C4-2B (cell line): ENCODE results near the gene DOK4.

Experiments
- H3K27ac ChIP-seq: fragments of 450-650 bp; 2 replicates; pipeline ENCODE4 v1.5.1; 2017
- ZFX ChIP-seq: fragments of 450-650 bp; IDR thresholded peaks from 2 replicates; pipeline ENCODE4 v1.6.1; 2017
- TF ChIP-seq, protein P1 (sequence below): fragments of 450-650 bp; conservative IDR thresholded peaks from 2 replicates; pipeline ENCODE4 v1.5.1; 2017; ENCODE audit warnings: mild to moderate bottlenecking

Gene DOK4

DNA sequence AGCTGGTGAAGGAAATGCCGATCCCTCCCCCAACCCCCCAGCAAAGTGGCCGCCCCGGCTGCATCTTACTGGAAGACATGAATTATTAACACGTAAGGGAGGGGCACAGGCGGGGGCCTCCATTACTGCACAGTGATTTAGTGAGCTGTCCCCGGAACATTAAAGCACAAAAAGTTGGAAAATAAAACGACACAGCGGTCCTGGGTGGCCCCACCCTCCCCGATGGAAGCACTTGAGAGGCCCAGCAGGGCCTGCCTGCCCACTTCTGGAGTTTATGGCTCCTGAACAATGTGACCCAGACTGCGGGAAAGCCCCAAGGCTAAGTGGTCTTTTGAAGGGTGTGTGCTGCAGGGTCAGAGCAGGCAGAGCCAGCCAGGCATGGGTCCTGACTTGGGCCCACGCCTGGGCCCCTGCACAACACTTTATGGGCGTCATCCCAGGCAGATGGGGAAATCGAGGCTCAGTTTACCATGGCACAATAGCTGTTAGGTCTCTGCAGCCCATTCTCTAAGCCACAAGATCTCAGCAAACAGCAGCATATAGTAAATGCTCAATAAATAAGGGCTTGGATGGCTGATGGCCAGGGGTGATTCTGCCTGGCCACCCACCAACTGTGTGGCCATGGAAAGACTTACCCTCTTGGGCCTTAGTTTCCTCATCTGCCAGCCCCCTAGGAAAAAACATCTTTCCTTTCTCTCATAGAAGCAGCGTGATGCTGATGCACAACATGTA, 27.2 kb upstream of the DOK4 start:
- TF ChIP-seq, protein P1, sequence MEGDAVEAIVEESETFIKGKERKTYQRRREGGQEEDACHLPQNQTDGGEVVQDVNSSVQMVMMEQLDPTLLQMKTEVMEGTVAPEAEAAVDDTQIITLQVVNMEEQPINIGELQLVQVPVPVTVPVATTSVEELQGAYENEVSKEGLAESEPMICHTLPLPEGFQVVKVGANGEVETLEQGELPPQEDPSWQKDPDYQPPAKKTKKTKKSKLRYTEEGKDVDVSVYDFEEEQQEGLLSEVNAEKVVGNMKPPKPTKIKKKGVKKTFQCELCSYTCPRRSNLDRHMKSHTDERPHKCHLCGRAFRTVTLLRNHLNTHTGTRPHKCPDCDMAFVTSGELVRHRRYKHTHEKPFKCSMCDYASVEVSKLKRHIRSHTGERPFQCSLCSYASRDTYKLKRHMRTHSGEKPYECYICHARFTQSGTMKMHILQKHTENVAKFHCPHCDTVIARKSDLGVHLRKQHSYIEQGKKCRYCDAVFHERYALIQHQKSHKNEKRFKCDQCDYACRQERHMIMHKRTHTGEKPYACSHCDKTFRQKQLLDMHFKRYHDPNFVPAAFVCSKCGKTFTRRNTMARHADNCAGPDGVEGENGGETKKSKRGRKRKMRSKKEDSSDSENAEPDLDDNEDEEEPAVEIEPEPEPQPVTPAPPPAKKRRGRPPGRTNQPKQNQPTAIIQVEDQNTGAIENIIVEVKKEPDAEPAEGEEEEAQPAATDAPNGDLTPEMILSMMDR = no peak
- TF ChIP-seq ZFX = no peak
- no peak overlapping the region for H3K27ac ChIP-seq

DNA sequence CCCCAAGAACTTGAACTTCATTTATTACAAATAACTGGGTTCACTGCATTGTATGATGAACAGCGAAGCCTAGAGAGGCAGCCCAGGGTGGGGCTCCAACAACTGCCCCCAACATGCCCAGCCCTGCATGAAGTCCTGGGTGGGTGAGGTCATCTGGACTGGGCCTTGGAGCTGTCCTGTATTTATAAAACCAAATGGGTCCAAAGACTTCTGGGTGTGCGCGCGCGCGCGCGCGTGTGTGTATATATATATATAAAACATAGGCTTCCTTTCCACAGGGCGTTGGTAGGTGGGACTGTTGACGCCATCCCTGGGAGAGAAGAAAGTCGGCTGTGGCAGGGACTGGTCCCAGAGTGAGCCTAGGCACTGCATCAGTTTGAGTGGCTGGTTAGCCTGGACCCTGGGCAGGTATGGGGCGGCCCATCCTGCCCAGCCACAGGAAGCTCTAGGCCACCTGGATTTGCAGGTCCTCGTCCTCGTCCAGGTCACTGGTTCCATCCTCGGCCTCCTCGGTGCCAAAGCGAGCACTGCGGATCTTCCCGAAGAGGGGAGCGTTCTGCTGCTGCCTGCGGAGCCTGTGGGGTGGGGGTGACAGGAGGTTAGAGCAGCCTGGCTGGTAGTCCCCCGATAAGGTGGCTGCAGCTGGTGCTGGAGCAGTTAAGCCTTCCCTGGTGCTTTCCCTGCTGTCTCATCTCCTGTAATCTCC, 26.2 kb upstream of the DOK4 start:
- no peak overlapping the region for H3K27ac ChIP-seq
- TF ChIP-seq ZFX = no peak
- TF ChIP-seq, protein P1 = no peak

DNA sequence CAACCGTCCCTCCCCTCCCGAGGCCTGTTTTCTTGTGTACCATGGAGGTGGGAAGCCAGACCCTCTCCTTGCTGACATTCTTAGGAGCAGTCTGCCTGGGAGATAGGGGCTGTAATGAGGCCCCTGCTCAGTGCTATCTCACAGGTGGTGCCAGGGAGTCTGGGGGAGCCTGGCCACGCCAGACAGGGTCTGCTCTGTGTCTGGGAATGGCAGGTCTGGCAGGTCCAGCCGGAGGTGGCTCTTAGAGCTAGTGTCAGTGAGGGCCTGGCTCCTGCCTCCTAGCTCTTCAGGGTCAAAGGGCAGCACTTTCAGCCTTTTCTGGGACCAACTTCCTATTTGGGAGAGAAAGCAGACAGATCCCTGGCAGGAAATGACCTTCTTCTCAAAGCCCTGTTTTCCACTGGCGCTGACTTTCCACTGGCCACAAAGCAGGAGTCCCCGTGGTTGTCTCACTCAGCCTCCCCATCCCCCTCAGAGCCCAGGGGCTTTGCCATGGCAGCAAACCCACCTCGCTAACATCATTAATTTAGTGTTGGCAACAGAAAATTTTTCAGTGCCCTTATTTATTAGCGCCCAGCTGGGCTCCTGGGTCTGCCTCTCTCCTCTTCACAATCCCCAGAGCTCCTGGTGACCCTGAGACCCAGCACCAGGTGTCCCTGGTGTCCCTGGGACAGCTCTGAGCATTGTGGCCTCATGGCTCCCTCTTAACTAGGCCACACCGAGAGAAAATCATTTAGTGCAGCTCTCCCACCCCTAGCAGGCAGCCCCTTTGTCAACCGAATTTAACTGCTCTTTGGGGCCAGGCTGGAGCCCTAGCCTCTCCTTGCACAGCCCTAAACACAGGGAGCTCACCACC, 24.0 kb upstream of the DOK4 start:
- no peak overlapping the region for H3K27ac ChIP-seq
- TF ChIP-seq, protein P1 = no peak
- TF ChIP-seq ZFX = no peak

DNA sequence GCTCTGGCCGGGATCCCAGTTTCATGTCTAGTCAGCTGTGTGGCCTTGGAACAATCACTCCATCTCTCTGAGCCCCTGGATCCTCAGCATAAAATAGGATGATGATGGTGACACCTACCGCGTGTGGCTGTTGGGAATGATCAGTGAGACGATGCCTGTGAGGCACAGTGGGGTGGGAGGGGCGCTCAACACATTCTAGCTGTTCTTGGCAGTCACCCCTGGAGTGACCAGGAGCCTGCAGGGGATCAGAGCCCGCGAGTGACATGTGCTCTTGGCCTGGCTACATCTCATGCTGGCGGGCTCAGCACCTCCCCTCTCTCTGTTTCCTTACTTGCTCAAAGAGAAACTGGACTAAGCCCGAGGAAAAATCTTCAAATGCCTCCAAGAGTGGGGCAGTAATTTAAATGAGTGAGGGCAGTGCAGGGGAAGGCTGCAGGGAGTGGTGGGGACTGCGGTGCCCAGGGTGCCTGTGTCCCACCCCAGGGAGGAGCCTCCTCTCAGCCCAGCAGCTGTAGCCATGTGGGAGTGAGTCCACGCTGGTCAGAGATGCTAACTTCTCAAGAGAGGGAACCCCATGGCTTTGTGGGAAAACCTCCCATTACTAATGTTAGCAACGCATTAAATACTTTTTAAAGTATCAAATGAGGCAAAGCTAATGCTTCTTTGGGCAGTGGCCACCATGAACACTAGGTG, 23.1 kb upstream of the DOK4 start:
- no peak overlapping the region for H3K27ac ChIP-seq
- TF ChIP-seq, protein P1 = no peak
- TF ChIP-seq ZFX = no peak

DNA sequence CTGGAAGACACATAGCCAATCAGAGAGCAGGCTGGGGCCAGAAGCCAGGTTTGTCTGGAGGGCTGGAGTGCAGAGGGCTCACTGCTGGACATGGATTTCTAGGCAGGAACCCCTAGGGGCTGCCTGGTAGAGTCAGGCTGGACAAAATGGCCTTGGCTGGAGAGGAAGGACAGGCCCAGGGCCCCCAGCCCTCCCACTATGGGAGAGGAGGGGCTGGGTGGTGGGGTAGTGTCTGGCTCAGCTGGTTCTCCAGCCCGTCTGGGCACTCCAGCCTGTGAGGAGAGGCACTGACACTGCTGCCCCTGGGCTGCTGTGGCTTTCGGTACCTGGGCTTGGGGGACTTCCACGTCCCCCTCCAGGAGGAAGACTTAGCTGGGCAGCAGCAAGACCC, 21.7 kb upstream of the DOK4 start:
- H3K27ac ChIP-seq = no peak overlapping the region
- no peak for TF ChIP-seq ZFX
- TF ChIP-seq, protein P1 = no peak

DNA sequence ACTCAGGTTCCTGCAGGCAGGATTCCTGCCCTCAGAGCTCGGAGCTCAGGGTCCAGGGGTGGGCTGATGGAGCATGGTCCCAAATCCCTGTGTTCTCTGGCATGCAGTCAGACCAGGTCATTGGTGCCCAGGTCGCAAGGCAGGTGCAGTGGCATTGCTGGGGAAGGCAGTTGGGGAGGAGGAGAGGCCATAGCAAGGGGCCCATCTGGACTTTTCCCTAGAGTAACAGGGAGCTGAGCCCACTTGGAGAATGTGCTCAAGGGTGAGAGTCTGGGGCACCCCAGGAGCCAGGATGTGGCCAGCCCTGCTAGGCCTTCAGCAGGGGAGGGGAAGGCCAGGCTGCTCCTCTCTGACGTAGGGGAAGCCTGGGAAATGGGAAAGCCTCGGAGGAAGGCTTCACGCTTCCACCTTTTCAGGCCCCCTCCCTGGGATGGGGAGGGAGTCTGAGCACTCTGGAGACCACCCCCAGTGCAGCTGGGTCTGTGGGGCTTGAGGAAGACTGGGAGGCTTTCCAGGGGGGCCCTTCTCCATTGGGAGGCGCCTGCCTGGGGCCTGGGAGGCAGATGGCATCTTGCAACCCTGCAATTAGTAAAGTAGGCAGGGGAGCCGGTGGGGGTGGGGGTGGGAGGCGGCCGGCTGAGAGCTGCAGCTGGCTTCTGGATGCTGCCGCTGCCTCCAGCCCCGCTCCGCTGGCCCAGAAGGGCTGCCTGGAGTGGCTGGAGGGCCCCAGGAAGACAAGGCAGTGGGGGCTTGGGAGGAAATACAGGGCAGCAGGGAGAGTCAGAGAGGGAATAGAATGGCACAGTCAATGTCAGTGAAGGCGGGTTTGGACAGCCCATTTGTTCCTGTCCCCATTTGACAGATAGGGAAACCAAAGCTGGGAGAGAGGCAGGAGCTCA, 21.1 kb upstream of the DOK4 start:
- TF ChIP-seq, protein P1 = no peak
- no peak for TF ChIP-seq ZFX
- H3K27ac ChIP-seq = no peak overlapping the region
